GM18526 (cell line): ENCODE results near the gene NDFIP1.

Experiments used
- POLR2A ChIP-seq: IDR thresholded peaks from 3 replicates; pipeline ENCODE4 v1.6.1; 2011; ENCODE audit not compliant: insufficient read length; ENCODE audit errors: extremely low read depth

NDFIP1 gene

GRCh38 chr5:142108432-142109330 is at the start of gene NDFIP1:
NDFIP1 (plus strand) TSS chr5:142108779; CDS start chr5:142108975, 196 bp downstream.
- TF ChIP-seq POLR2A: peak; percentile 28

GRCh38 chr5:142059304-142059940 is 49.2 kb upstream of the NDFIP1 start:
- no peak for TF ChIP-seq POLR2A

DNA sequence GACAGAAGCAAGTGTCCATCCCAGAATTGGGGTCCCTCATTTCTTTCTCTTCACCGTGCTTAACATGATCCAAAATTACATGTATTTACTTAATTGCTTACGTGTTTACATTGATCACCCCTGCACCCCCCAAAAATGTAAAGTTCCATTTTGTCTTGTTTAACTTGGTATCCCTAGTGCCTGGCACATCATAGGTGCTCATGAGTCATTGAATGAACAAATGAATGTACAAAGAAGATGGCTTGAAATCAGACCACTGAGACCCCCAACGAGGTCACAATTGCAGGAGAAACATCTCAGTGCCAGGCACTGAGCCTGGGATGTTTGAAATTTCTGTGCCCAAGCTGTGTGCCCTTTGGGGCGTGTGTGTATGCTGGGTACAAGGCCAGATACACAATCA is 45.2 kb upstream of the NDFIP1 start:
- no peak for TF ChIP-seq POLR2A

GRCh38 chr5:142063878-142064331 is 44.7 kb upstream of the NDFIP1 start:
- no peak for TF ChIP-seq POLR2A

- TF ChIP-seq POLR2A: no peak
These were observed 43.3 kb upstream of the NDFIP1 start for GRCh38 chr5:142065273-142065672.

- no peak for TF ChIP-seq POLR2A
These were observed 38.8 kb upstream of the NDFIP1 start for GRCh38 chr5:142069606-142070399.

GRCh38 chr5:142070734-142071133 is 37.8 kb upstream of the NDFIP1 start:
- no peak for TF ChIP-seq POLR2A

DNA sequence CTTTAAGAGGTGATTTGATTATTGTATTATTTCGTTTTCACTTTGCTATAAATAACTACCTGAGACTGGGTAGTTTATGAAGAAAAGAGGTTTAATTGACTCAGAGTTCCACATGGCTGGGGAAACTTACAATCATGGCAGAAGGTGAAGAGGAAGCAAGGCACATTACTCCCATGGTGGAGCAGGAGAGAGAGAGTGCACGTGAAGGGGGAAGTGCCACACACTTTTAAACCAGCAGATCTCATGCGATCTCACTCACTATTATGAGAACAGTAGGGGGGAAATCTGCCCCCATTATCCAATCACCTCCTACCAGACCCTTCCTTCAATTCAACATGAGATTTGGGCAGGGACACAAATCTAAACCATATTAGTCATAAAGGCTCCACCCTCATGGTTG is 36.1 kb upstream of the NDFIP1 start:
- TF ChIP-seq POLR2A: no peak

DNA sequence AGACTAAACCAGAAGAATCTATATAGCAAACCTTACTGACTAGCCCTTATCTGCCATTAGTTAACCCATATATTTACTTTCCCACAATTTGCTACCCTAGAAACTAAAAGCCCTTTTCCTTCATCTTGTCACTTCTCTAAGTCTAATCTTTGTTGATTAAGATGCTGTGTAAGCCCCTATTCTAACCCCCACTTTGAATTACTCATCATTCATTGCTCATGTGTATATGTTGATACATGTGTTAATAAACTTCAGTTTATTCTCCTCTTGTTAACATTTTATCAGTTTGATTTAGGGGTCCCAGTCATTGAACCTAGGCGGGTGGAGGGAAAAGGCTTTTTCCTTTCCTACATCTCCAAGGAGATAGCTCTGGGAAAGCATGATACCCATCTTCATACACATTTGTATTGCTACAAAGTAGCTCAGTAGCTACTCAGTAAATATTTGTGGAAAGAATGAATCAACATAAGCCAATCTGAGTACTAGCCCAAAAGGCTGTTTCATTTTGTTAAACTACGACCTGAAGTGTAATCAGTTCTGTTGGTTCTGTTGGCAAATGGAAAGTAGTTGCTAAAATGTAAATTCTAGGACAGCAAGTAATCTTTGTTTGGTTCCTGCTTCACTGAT is 35.1 kb upstream of the NDFIP1 start:
- no peak for TF ChIP-seq POLR2A

DNA sequence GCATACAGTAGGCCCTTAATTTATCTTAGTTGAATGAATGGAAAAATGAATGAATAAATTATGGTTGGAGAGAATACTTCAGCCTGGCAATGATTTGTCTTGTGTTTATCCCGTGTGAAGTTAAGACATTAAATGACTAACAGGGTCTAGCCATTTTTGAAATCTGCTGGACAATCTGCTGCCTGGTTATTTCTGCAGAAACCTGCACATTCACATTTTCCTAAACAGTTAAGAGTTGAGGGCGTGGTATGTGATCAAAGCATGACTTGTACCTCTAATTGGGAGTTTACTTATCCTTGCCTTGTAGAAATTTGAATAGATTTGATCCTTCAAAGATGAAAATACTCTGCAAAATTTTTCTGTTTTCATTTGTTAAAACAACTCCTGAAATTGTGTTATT is 34.6 kb upstream of the NDFIP1 start:
- no peak for TF ChIP-seq POLR2A

DNA sequence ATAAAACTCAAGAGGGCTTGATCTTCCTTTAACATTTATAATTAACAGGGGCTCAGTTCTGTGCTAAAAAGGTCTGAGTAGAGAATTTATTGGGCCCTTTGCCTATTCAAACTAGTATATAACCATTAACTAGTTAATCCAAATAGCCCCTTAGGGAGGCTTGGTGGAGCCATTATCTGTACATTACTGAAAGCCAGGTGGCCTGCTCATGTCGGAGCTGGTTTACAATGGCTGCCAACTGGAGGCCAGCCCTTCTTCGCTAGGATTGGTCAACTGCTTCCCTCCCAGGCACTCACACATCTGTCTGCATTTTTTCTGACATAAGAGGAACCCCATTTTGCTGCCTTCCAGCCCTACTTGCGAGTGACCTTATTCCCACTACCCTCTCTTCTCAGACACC is 30.4 kb upstream of the NDFIP1 start:
- TF ChIP-seq POLR2A: no peak

GRCh38 chr5:142078706-142079105 is 29.9 kb upstream of the NDFIP1 start:
- TF ChIP-seq POLR2A: no peak

GRCh38 chr5:142079306-142079721 is 29.3 kb upstream of the NDFIP1 start:
- no peak for TF ChIP-seq POLR2A

- TF ChIP-seq POLR2A: no peak
These were observed 28.3 kb upstream of the NDFIP1 start for GRCh38 chr5:142080248-142080647.

DNA sequence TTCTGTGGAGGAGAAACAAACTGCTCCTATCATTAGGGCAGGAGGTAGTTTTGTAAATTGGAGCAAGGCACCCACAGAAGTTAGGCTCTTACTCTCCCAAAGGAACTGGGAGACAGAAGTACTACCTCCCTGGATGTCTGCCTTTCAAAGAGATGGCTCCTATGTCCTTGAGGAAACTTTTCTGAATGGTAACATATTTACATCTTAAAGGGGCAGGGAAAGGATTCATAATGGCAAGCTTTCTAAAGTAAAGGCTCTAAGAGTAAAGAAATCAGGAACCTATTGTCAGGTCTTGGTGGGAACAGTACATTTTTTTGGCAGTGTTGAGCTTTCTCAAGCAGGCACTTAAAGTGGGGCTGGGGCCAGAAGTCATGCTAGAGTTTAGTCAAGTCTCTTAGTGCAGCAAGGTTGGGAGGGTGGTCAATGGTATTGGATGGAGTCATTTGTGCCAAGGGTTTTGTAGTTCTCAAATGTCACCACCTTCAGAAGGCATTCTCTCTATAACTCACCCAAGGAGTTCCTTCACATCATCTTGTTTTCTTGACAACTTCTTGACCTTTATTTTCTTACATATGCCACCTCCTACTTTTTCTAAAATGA is 26.3 kb upstream of the NDFIP1 start:
- TF ChIP-seq POLR2A: no peak
